H1 (cell line): ENCODE measurements around the gene CTAGE4. TPM values are rescaled to one million over a fixed set of nuclear protein-coding genes. Genes with fewer than 3 reads are reported as not detected.
"Not testable (repeated sequence)": the region's sequence is repeated elsewhere in the genome, so short reads cannot be mapped to it uniquely, and the experiment has no call there.

Experiments
- CTCF ChIA-PET: fragments of 300-600 bp; sonication (Branson Sonifier 250); formaldehyde crosslinking; loops from one replicate; lab custom pipeline; 2021; ENCODE audit not compliant: partially characterized antibody; lab: Charles Lee
- POLR2A ChIA-PET: fragments of 300-600 bp; sonication (Branson Sonifier 250); formaldehyde crosslinking; loops from one replicate; lab custom pipeline; 2021; ENCODE audit warnings: inconsistent platforms; ENCODE audit not compliant: partially characterized antibody; lab: Charles Lee
- DNase-seq, 2 experiments: peaks; one replicate each; pipeline versions ENCODE4 v3.0.0 to v3.0.0-alpha.2; 2010 to 2022; ENCODE audit warnings: low spot score in 2 of 2, low read depth in 1 of 2, mixed read lengths in 1 of 2
- FAIRE-seq: peaks from 2 replicates; lab custom pipeline; 2011; peaks lifted over from hg19 to GRCh38; lab: Jason Lieb, UNC
- H2AFZ ChIP-seq: 2 replicates; pipeline ENCODE4 v1.8.1; 2012; ENCODE audit warnings: low read length, inconsistent platforms
- H2AK5ac ChIP-seq: 2 replicates; pipeline ENCODE4 v1.6.1; 2013; ENCODE audit warnings: low read depth, low read length
- H2BK120ac ChIP-seq: replicated peaks from 2 replicates; pipeline ENCODE3; 2013; ENCODE audit warnings: low read depth, low read length, inconsistent platforms
- H2BK12ac ChIP-seq: 2 replicates; pipeline ENCODE4 v1.6.1; 2013; ENCODE audit warnings: low read depth, low read length
- H2BK15ac ChIP-seq: 2 replicates; pipeline ENCODE4 v1.6.1; 2013; ENCODE audit warnings: low read length
- H2BK20ac ChIP-seq: 2 replicates; pipeline ENCODE4 v1.6.1; 2013; ENCODE audit warnings: low read length
- H2BK5ac ChIP-seq: 2 replicates; pipeline ENCODE4 v1.6.1; 2013; ENCODE audit warnings: low read depth, low read length
- H3K14ac ChIP-seq: 2 replicates; pipeline ENCODE4 v1.6.1; 2013; ENCODE audit warnings: inconsistent platforms; ENCODE audit not compliant: insufficient read length
- H3K18ac ChIP-seq: 2 replicates; pipeline ENCODE4 v1.6.1; 2013; ENCODE audit warnings: low read length; ENCODE audit errors: extremely low read depth
- H3K23ac ChIP-seq: 2 replicates; pipeline ENCODE4 v1.6.1; 2013; ENCODE audit warnings: inconsistent platforms; ENCODE audit not compliant: insufficient read length
- H3K23me2 ChIP-seq: 2 replicates; pipeline ENCODE4 v1.6.1; 2013; ENCODE audit warnings: low read depth, low read length
- H3K27ac ChIP-seq: 2 replicates; pipeline ENCODE4 v1.6.1; 2011; ENCODE audit warnings: low read depth, low read length, inconsistent platforms
- H3K27me3 ChIP-seq, 4 experiments: replicated peaks in 1 of 4; 1 replicate in 1 of 4; 2 replicates in 3 of 4; pipeline versions ENCODE4 v1.6.1 to v1.8.1; 2011 to 2013; ENCODE audit warnings: low read length in 3 of 4, mild to moderate bottlenecking in 3 of 4, inconsistent platforms in 2 of 4, mixed read lengths in 2 of 4, moderate library complexity in 1 of 4; ENCODE audit not compliant: control insufficient read depth in 3 of 4, insufficient read depth in 3 of 4; ENCODE audit errors: extremely low read depth in 1 of 4
- H3K36me3 ChIP-seq, 4 experiments: 2 replicates each; pipeline versions ENCODE4 v1.6.1 to v1.8.1; 2011 to 2013; ENCODE audit warnings: mild to moderate bottlenecking in 4 of 4, low read length in 3 of 4, moderate library complexity in 2 of 4, control low read depth in 1 of 4, inconsistent platforms in 1 of 4; ENCODE audit not compliant: insufficient read depth in 4 of 4, control insufficient read depth in 2 of 4
- H3K4ac ChIP-seq: replicated peaks from 2 replicates; pipeline ENCODE3; 2013; ENCODE audit warnings: low read length, low read depth, mixed read lengths, inconsistent platforms; ENCODE audit not compliant: insufficient read length
- H3K4me1 ChIP-seq, 4 experiments: replicated peaks in 1 of 4; 1 replicate in 1 of 4; 2 replicates in 3 of 4; pipeline versions ENCODE4 v1.6.1 to v1.8.1; 2011 to 2013; ENCODE audit warnings: low read length in 3 of 4, inconsistent platforms in 2 of 4, mixed read lengths in 1 of 4; ENCODE audit not compliant: insufficient read depth in 4 of 4, control insufficient read depth in 3 of 4
- H3K4me2 ChIP-seq, 2 experiments: 2 replicates each; pipeline versions ENCODE4 v1.6.1 to v1.8.1; 2011 to 2013; ENCODE audit warnings: low read depth in 2 of 2, low read length in 2 of 2, control low read depth in 1 of 2, inconsistent platforms in 1 of 2, mild to moderate bottlenecking in 1 of 2; ENCODE audit not compliant: insufficient read depth in 1 of 2
- H3K4me3 ChIP-seq, 4 experiments: fragments of 200-600, 300-600 bp in 1 of 4; sonication (generic), shearing (Covaris generic), sonication (Bioruptor Twin) in 1 of 4; 2 replicates each; pipeline versions ENCODE4 v1.5.1 to v1.8.1; 2011 to 2016; ENCODE audit warnings: low read length in 4 of 4, low read depth in 3 of 4, control low read depth in 2 of 4, inconsistent platforms in 2 of 4, mild to moderate bottlenecking in 2 of 4, mixed read lengths in 1 of 4, moderate library complexity in 1 of 4; ENCODE audit not compliant: insufficient read depth in 2 of 4; ENCODE audit errors: extremely low read depth in 1 of 4
- H3K56ac ChIP-seq: replicated peaks from 2 replicates; pipeline ENCODE3; 2013; ENCODE audit warnings: low read depth, mild to moderate bottlenecking, mixed read lengths, low read length, inconsistent platforms; ENCODE audit not compliant: insufficient read length
- H3K79me1 ChIP-seq: 2 replicates; pipeline ENCODE4 v1.6.1; 2013; ENCODE audit warnings: low read depth, low read length, control low read depth
- H3K79me2 ChIP-seq, 2 experiments: 2 replicates each; pipeline versions ENCODE4 v1.6.1 to v1.8.1; 2012 to 2013; ENCODE audit warnings: low read length in 2 of 2, mild to moderate bottlenecking in 2 of 2, inconsistent platforms in 1 of 2; ENCODE audit not compliant: insufficient read depth in 2 of 2, control insufficient read depth in 1 of 2
- H3K9ac ChIP-seq, 4 experiments: replicated peaks in 1 of 4; 1 replicate in 1 of 4; 2 replicates in 3 of 4; pipeline versions ENCODE4 v1.6.1 to v1.8.1; 2011 to 2013; ENCODE audit warnings: low read depth in 3 of 4, low read length in 3 of 4, control low read depth in 2 of 4, mild to moderate bottlenecking in 2 of 4, moderate library complexity in 2 of 4, inconsistent platforms in 1 of 4; ENCODE audit errors: extremely low read depth in 1 of 4
- H3K9me3 ChIP-seq, 2 experiments: 2 replicates each; pipeline versions ENCODE4 v1.6.1 to v1.8.1; 2012 to 2013; ENCODE audit warnings: mild to moderate bottlenecking in 2 of 2, moderate library complexity in 2 of 2, control low read depth in 1 of 2, inconsistent platforms in 1 of 2, low read depth in 1 of 2, low read length in 1 of 2, mixed read lengths in 1 of 2; ENCODE audit not compliant: insufficient read depth in 2 of 2
- H4K20me1 ChIP-seq, 2 experiments: replicated peaks in 1 of 2; 2 replicates each; pipeline versions ENCODE3 to v1.8.1; 2011 to 2013; ENCODE audit warnings: inconsistent platforms in 2 of 2, low read length in 2 of 2, mild to moderate bottlenecking in 1 of 2; ENCODE audit not compliant: insufficient read depth in 2 of 2, control insufficient read depth in 1 of 2
- H4K5ac ChIP-seq: 2 replicates; pipeline ENCODE4 v1.6.1; 2013; ENCODE audit warnings: low read length, low read depth, mixed read lengths, inconsistent platforms; ENCODE audit not compliant: insufficient read length
- H4K8ac ChIP-seq: 2 replicates; pipeline ENCODE4 v1.8.0; 2013; ENCODE audit warnings: mild to moderate bottlenecking, moderate library complexity, low read length, inconsistent platforms; ENCODE audit not compliant: insufficient read depth; ENCODE audit errors: extremely low read depth
- H4K91ac ChIP-seq: replicated peaks from 2 replicates; pipeline ENCODE3; 2013; ENCODE audit warnings: low read length, mixed read lengths, inconsistent platforms; ENCODE audit not compliant: insufficient read length
- WGBS, 2 experiments: shearing (Covaris generic) in 1 of 2; methylation state at CpG; one replicate each; pipeline versions ENCODE4 v1.1.6 to v1.1.7; 2013 to 2015; ENCODE audit warnings: low lambda C conversion rate in 2 of 2, mixed read lengths in 2 of 2, inconsistent platforms in 1 of 2, low coverage in 1 of 2, missing lambda C conversion rate in 1 of 2; ENCODE audit not compliant: insufficient replicate concordance in 2 of 2, insufficient coverage in 1 of 2, insufficient read length in 1 of 2; ENCODE audit errors: extremely low coverage in 1 of 2, missing lambda C conversion rate in 1 of 2; 5-methylcytosine and 5-hydroxymethylcytosine counted together
- polyA plus RNA-seq, 7 experiments: library from polyadenylated mRNA; depleted of rRNA in 3 of 7; stranded (reverse) in 5 of 7; unstranded in 2 of 7; fragments of >200 nt in 5 of 7; fragments of 200-250 nt in 2 of 7; gene quantifications; 1 replicate in 5 of 7; 2 replicates in 1 of 7; 4 replicates in 1 of 7; pipeline versions ENCODE4 v1.2.1 to v1.2.3, GENCODE V29; 2011 to 2013; ENCODE audit warnings: missing spikeins in 2 of 7, mixed read lengths in 2 of 7
- total RNA-seq: library from RNA; stranded (reverse); fragmentation: NEBNext Ultra II Directional; extraction: Animal tissue kit (Norgen Biotek cat#: 25700); gene quantifications from 2 replicates; pipeline ENCODE4 v1.2.1, GENCODE V29; 2021

CTAGE4 gene
- total and polyA plus RNA-seq, 2 of the 8 experiments (the other 6 are each of a cell fraction or from before 2014, with no cell fraction given), result 2.9 to 10.3 TPM

GRCh38 chr7:144233039-144233438 is 49.8 kb downstream of the CTAGE4 start:
- H3K9ac ChIP-seq, H3K36me3 ChIP-seq, H4K91ac ChIP-seq, H3K56ac ChIP-seq, H3K27me3 ChIP-seq, CTCF ChIA-PET, H3K27ac ChIP-seq, H3K4ac ChIP-seq, H4K5ac ChIP-seq, H2BK15ac ChIP-seq, POLR2A ChIA-PET, H2BK120ac ChIP-seq, H3K18ac ChIP-seq, H3K14ac ChIP-seq, H3K9me3 ChIP-seq, H3K79me1 ChIP-seq, H3K4me3 ChIP-seq, H3K23ac ChIP-seq, H2BK12ac ChIP-seq, H4K8ac ChIP-seq, H2AFZ ChIP-seq, H2AK5ac ChIP-seq, H4K20me1 ChIP-seq, H2BK5ac ChIP-seq, H3K4me1 ChIP-seq, H3K79me2 ChIP-seq, H3K4me2 ChIP-seq, DNase-seq, H3K23me2 ChIP-seq, H2BK20ac ChIP-seq, FAIRE-seq: not testable (repeated sequence)
- WGBS, 2 experiments, result 91% methylated on average over 1 of the region's 1 CpG; no CpG with 5 or more reads in 1 of the 2 experiments

Other genes with a start within 250 kb of the CTAGE4 start
- not detected in 2 replicates for gene OR2F2, start 248.2 kb upstream of the CTAGE4 start, total RNA-seq
- gene OR2F2, start 248.2 kb upstream of the CTAGE4 start, polyA plus RNA-seq (2011; rRNA removed), result not detected in 2 replicates
- 0.19 TPM in 1 of 2 replicates, not detected in the other for gene OR2F1, start 228.6 kb upstream of the CTAGE4 start, total RNA-seq
- 0.08 TPM in 1 of 2 replicates, not detected in the other for gene OR2F1, start 228.6 kb upstream of the CTAGE4 start, polyA plus RNA-seq (2011; rRNA removed)
- gene OR6B1, start 183.1 kb upstream of the CTAGE4 start, total RNA-seq, result not detected in 2 replicates
- gene OR6B1, start 183.1 kb upstream of the CTAGE4 start, polyA plus RNA-seq (2011; rRNA removed), result not detected in 2 replicates
- gene OR2A5, start 134.5 kb upstream of the CTAGE4 start, total RNA-seq, result not detected in 2 replicates
- not detected in 2 replicates for gene OR2A5, start 134.5 kb upstream of the CTAGE4 start, polyA plus RNA-seq (2011; rRNA removed)
- not detected in 2 replicates for gene OR2A25, start 113.7 kb upstream of the CTAGE4 start, total RNA-seq
- gene OR2A25, start 113.7 kb upstream of the CTAGE4 start, polyA plus RNA-seq (2011; rRNA removed), result not detected in 2 replicates
- not detected in 2 replicates for gene OR2A12, start 97.2 kb upstream of the CTAGE4 start, total RNA-seq
- not detected in 2 replicates for gene OR2A12, start 97.2 kb upstream of the CTAGE4 start, polyA plus RNA-seq (2011; rRNA removed)
- not detected in 2 replicates for gene OR2A2, start 73.9 kb upstream of the CTAGE4 start, total RNA-seq
- not detected in 2 replicates for gene OR2A2, start 73.9 kb upstream of the CTAGE4 start, polyA plus RNA-seq (2011; rRNA removed)
- not detected in 2 replicates for gene OR2A14, start 60.3 kb upstream of the CTAGE4 start, total RNA-seq
- gene OR2A14, start 60.3 kb upstream of the CTAGE4 start, polyA plus RNA-seq (2011; rRNA removed), result not detected in 2 replicates
- gene ARHGEF35, start 12.4 kb downstream of the CTAGE4 start, total RNA-seq, result 11.8 and 14.2 TPM in 2 replicates
- gene ARHGEF35, start 12.4 kb downstream of the CTAGE4 start, polyA plus RNA-seq (2011; rRNA removed), result 0.86 and 1.3 TPM in 2 replicates
- not detected in 2 replicates for gene OR2A42, start 56.1 kb downstream of the CTAGE4 start, total RNA-seq
- gene OR2A42, start 56.1 kb downstream of the CTAGE4 start, polyA plus RNA-seq (2011; rRNA removed), result 0.09 TPM in 1 of 2 replicates, not detected in the other
- gene OR2A7, start 81.3 kb downstream of the CTAGE4 start, total RNA-seq, result 1.6 and 1.9 TPM in 2 replicates
- 3.3 and 3.4 TPM in 2 replicates for gene OR2A7, start 81.3 kb downstream of the CTAGE4 start, polyA plus RNA-seq (2011; rRNA removed)
- gene CTAGE8, start 85.8 kb downstream of the CTAGE4 start, total RNA-seq, result not detected in 2 replicates
- not detected in 2 replicates for gene CTAGE8, start 85.8 kb downstream of the CTAGE4 start, polyA plus RNA-seq (2011; rRNA removed)
- not detected in 2 replicates for gene OR2A1, start 129.0 kb downstream of the CTAGE4 start, total RNA-seq
- 0.05 and 0.11 TPM in 2 replicates for gene OR2A1, start 129.0 kb downstream of the CTAGE4 start, polyA plus RNA-seq (2011; rRNA removed)
- gene ARHGEF5, start 171.9 kb downstream of the CTAGE4 start, total RNA-seq, result 32.7 and 34.6 TPM in 2 replicates
- 12.8 and 22.2 TPM in 2 replicates for gene ARHGEF5, start 171.9 kb downstream of the CTAGE4 start, polyA plus RNA-seq (2011; rRNA removed)
- not detected in 2 replicates for gene NOBOX, start 220.2 kb downstream of the CTAGE4 start, total RNA-seq
- gene NOBOX, start 220.2 kb downstream of the CTAGE4 start, polyA plus RNA-seq (2011; rRNA removed), result not detected in 2 replicates